ENCODE data around the gene FADS2. TPM values are rescaled to one million over a fixed set of nuclear protein-coding genes. Genes with fewer than 3 reads are reported as not detected.
A peak's percentile ranks its signal among the peaks of the same experiment; 100 is the strongest.

Gene FADS2
- total RNA-seq, 4 donors from 2014 or later, result 1.6 to 30.7 (median 12.0) TPM

DNA sequence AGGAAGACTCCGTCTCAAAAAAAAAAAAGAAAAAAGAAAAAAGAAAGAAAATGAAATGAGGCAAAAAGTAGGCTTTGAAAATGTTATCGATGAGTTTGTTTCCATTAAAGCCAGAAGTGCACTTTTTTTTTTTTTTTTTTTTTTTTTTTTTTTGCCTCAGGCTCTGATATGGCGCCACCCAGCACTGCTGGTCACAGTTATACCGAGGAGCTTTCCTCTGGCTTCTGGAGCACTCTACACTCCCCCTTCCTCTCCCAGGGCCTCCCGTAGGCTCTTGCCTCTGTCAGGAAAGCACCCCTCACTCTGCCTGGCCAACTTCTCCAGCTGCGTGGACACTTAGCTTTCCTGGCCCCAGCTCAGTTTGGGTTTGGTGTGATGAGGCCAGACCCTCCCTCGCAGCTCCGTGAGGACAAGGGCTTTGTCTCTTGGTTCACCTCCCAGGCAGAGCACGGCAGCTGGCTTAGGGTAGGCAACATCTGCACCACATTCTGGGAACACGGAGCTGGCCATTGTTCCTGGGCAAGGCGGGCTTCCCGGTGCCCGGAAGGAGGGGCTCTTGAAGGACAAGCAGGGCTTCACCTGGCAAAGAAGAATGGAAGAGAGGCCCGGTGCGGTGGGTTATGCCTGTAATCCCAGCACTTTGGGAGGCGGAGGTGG is 16.9 kb downstream of the FADS2 start:
- H3K27me3 ChIP-seq, result no peaks in the 10 kb centered on the region
- no peaks in the 10 kb centered on the region for H3K9me3 ChIP-seq
- no peak overlapping the region for H3K4me3 ChIP-seq
- no peak for TF ChIP-seq POLR2A (IDR thresholded peaks at IDR 0.05)
- TF ChIP-seq CTCF (IDR thresholded peaks at IDR 0.05), result no peak
- peaks cover 0 to 52% (median 0%) of the 10 kb centered on the region in 3 donors for H3K36me3 ChIP-seq
- no peak overlapping the region for H3K27ac ChIP-seq
- DNase-seq, result no peak
- H3K4me1 ChIP-seq, result no peaks in the 10 kb centered on the region

DNA sequence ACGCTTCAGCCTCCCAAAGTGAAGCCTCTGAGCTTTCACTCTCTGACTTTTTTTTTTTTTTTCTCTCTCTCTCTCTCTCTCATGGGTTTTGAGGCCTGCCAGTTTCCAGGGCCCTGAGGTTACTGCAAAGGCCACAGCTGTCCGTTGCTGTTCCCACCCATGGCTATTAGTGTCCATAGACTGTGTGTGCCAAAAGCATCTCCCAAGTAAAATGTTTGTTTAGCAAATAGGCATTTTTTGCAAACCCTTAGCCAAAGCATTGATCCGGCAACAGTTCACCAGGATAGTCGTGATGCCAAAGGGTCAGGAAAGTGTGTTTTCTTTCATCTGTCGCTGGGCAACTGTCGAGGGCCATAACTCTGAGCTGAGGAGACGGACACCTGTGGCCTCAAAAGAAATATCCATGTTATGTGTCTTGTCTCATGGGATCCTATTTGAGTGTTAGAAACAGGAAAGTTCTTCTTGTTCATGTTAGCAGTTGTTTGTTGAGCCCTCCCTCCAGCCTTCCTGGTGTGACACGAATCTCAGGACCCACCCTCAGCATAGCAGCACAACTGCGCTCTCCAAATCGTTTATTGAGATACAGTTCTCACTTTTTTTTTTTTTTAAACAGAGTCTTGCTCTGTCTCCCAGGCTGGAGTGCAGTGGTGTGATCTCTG is 18.4 kb downstream of the FADS2 start:
- H3K27me3 ChIP-seq, result no peaks in the 10 kb centered on the region
- no peak overlapping the region for H3K27ac ChIP-seq
- H3K4me3 ChIP-seq, result no peak overlapping the region
- TF ChIP-seq POLR2A (IDR thresholded peaks at IDR 0.05) (no peak), CTCF (IDR thresholded peaks at IDR 0.05) (no peak)
- no peaks in the 10 kb centered on the region for H3K4me1 ChIP-seq
- H3K9me3 ChIP-seq, result no peaks in the 10 kb centered on the region
- peaks cover 0 to 41% (median 0%) of the 10 kb centered on the region in 3 donors for H3K36me3 ChIP-seq
- DNase-seq, result no peak

DNA sequence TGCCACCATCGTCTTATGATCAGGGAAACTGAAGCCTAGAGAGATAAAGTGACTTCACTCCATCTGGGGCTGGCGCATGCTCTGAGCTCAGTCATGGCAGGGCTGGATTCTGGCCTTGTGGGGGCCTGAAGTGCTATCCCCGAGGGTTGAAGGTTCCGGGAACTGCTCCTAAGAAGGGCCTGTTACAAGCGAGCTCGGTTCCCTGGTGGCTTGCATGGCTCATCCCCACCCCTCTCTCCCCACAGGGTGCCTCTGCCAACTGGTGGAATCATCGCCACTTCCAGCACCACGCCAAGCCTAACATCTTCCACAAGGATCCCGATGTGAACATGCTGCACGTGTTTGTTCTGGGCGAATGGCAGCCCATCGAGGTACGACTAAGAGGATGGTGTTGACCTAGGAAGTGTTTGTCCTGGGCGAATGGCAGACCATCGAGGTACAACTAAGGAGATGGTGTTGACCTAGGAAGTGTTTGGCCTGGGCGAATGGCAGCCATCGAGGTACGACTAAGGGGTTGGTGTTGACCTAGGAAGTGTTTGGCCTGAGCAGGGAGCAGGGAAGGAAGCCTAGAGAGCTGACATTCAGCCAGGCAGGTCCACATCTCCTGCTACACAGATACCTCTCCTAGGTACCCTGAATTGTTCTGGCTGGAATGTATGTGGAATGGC is 19.9 kb downstream of the FADS2 start:
- H3K9me3 ChIP-seq, result no peaks in the 10 kb centered on the region
- peaks cover 0 to 43% (median 0%) of the 10 kb centered on the region in 3 donors for H3K36me3 ChIP-seq
- DNase-seq, result no peak

DNA sequence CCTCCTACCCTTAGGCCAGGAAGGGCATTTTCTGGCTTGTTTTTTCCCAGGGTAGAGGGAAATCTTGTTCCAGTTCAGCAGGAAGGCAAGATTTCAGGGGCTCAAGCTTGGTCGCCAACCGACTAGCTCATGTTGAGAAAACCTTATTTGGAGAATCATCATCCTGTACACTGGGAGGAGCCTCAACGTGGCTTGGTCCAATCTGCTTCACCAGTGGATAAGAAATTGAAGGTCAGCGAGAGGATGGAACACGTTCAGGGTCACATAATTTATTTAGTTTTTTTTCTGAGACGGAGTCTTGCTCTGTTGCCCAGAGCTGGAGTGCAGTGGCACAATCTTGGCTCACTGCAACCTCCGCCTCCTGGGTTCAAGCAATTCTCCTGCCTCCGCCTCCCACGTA is 20.5 kb downstream of the FADS2 start:
- Histone ChIP-seq H3K4me1 (no peaks in the 10 kb centered on the region), H3K27ac (no peak overlapping the region), H3K27me3 (no peaks in the 10 kb centered on the region), H3K36me3 (peaks cover 0 to 43% (median 0%) of the 10 kb centered on the region in 3 donors), H3K9me3 (no peaks in the 10 kb centered on the region), H3K4me3 (no peak overlapping the region)
- no peak for DNase-seq
- TF ChIP-seq POLR2A (IDR thresholded peaks at IDR 0.05), result no peak
- TF ChIP-seq CTCF (IDR thresholded peaks at IDR 0.05), result no peak

More for the DNA sequence above, 19.9 kb downstream of the FADS2 start:
- Histone ChIP-seq H3K4me1 (no peaks in the 10 kb centered on the region), H3K27me3 (no peaks in the 10 kb centered on the region), H3K27ac (no peak overlapping the region), H3K4me3 (no peak overlapping the region)
- no peak for TF ChIP-seq POLR2A (IDR thresholded peaks at IDR 0.05)
- no peak for TF ChIP-seq CTCF (IDR thresholded peaks at IDR 0.05)

DNA sequence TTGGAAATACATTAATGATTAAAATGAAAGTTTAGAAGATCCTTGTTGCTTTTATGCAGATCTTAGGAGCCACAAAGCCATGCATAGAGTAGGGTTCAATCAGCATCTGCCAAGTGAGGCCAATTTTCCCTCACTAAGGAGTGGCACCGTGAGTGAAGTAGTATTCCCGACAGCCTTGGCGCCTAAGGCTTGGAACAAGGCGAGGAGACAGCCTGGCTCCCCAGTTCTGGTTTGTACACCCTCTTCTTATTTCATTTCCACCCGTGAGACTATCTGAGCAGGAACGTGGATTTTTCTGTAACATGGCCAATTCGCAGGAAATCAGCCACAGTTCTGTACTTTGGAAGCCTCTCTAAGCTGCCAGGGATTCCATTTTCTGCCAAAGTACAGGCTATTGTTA is 22.6 kb downstream of the FADS2 start:
- Histone ChIP-seq H3K36me3 (peaks cover 0 to 52% (median 0%) of the 10 kb centered on the region in 3 donors), H3K27ac (no peak overlapping the region)
- DNase-seq, result peak in 1 of 3 donors; percentile 43

More for the DNA sequence above, 22.6 kb downstream of the FADS2 start:
- Histone ChIP-seq H3K4me1 (no peaks in the 10 kb centered on the region), H3K9me3 (no peaks in the 10 kb centered on the region), H3K4me3 (no peak overlapping the region), H3K27me3 (no peaks in the 10 kb centered on the region)
- TF ChIP-seq POLR2A (IDR thresholded peaks at IDR 0.05) (no peak), CTCF (IDR thresholded peaks at IDR 0.05) (no peak)
